ENCODE data around the gene CIC.
"Not testable (repeated sequence)": the region's sequence is repeated elsewhere in the genome, so short reads cannot be mapped to it uniquely, and the experiment has no call there.

The CIC gene

GRCh38 chr19:42333975-42334696, 65.1 kb downstream of the CIC start:
- DNase-seq (ENCODE audit: low read depth), result no peak

- no peak for DNase-seq (ENCODE audit: low read depth)
Measured at GRCh38 chr19:42334697-42335373, 65.8 kb downstream of the CIC start.

GRCh38 chr19:42335374-42335936, 66.4 kb downstream of the CIC start:
- DNase-seq (ENCODE audit: low read depth), result no peak

GRCh38 chr19:42335971-42336370, 66.9 kb downstream of the CIC start:
- no peak for DNase-seq (ENCODE audit: low read depth)

- not testable (repeated sequence) for DNase-seq (ENCODE audit: low read depth)
Measured at GRCh38 chr19:42339126-42339860, 70.2 kb downstream of the CIC start.

- DNase-seq (ENCODE audit: low read depth), result not testable (repeated sequence)
Measured at GRCh38 chr19:42339922-42340321, 70.9 kb downstream of the CIC start.

- DNase-seq (ENCODE audit: low read depth), result no peak
Measured at GRCh38 chr19:42343344-42344110, 74.5 kb downstream of the CIC start.

GRCh38 chr19:42344336-42344893, 75.4 kb downstream of the CIC start:
- DNase-seq (ENCODE audit: low read depth), result no peak
